ENCODE data around the gene MAP3K8.

The MAP3K8 gene

DNA sequence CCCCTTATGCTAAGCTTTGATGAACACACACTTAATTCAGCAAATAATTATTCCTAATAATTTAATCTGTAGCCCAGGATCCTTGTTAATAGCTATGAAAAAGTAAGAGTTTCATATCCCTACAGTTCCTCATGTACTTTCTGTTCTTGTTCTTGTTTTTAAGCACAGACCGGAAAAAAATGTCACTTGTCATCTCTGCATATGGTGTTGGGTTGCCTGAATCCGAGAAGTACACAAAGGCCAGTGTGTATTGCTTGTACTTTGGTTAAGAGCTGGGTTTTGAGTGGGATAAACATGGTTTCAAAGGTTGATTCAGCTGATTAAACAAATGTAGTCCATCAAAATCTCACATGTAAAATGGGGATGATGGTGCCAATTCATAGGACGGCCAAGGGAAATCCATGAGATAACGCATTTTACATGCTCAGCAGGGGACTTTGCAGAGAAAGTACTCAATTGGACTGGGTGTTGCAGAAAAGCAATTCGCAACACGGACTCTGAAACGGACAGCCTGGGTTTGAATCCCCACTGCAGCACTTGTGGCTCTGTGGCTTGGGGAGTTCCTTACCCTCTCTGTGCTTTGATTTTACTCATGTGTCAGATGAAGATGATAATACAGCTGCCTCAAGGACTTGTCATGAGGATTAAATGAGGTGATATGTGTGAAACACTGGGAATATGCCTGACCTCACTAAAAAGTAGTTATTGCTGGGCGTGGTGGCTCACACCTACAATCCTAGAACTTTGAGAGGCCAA lies 71.7 kb downstream of the MAP3K8 start:
- DNase-seq (ENCODE audit: low read depth): no peak
- TF ChIP-seq, protein P1, sequence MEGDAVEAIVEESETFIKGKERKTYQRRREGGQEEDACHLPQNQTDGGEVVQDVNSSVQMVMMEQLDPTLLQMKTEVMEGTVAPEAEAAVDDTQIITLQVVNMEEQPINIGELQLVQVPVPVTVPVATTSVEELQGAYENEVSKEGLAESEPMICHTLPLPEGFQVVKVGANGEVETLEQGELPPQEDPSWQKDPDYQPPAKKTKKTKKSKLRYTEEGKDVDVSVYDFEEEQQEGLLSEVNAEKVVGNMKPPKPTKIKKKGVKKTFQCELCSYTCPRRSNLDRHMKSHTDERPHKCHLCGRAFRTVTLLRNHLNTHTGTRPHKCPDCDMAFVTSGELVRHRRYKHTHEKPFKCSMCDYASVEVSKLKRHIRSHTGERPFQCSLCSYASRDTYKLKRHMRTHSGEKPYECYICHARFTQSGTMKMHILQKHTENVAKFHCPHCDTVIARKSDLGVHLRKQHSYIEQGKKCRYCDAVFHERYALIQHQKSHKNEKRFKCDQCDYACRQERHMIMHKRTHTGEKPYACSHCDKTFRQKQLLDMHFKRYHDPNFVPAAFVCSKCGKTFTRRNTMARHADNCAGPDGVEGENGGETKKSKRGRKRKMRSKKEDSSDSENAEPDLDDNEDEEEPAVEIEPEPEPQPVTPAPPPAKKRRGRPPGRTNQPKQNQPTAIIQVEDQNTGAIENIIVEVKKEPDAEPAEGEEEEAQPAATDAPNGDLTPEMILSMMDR (IDR thresholded peaks at IDR 0.05; ENCODE audit: low read depth, low read length, missing control alignments): no peak
- no peak overlapping the region for H3K4me3 ChIP-seq (ENCODE audit: low read depth, low read length)

DNA sequence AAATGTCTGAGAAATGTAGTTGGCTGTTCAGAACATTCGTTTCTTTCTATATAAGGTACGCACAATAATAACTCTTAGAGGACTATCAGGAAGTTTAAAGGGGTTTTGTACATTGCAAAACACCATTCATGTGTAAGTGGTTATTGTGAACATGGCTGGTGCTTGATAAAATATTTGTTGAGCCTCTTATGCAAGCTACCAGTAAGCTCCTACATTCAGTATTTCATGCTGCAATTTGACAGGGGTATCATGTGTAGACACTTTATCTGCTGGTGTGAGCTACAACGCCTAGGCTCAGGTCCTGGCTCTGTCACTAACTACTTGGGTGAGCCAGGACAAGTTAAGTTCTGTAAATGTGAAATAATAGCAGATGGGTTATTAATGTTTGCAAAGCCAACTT lies 75.5 kb downstream of the MAP3K8 start:
- TF ChIP-seq, protein P1 (IDR thresholded peaks at IDR 0.05; ENCODE audit: low read depth, low read length, missing control alignments): no peak
- DNase-seq (ENCODE audit: low read depth): no peak
- no peak overlapping the region for H3K4me3 ChIP-seq (ENCODE audit: low read depth, low read length)

DNA sequence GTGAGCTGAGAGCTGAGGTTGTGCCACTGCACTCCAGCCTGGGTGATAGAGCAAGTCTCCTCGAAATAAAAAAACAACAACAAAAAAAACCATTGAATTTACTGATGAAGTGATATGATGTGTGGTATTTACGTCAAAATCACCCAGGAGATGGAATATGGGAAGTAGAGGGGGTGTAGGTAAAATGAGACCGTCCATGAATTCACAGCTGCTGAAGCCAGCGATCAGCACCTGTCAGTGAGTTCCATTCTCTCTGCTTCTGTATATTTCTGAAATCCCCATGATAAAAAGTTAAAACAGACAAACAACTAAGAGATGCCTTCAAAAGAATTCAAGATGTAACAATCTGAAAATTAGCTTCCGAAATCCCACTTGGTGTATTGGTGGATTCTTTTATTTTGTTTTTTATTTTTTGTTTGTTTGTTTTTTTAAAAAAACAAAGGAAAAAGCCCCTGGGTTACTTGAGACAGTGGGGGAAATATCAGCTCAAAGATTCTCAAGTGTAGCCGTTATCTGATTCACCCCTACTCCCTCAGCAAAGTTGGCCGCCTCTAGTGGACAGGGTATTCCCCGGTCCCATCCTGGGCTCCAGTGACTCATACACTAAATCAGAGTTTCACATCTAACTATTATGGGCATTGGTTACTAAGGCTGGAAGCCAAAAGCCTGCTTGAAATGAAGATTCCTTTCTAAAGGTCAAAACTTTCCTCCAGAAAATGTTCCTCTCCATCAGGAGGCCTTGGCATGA lies 76.4 kb downstream of the MAP3K8 start:
- DNase-seq (ENCODE audit: low read depth): no peak
- no peak overlapping the region; the same call in 1 of the 2 replicates for H3K4me3 ChIP-seq (ENCODE audit: low read depth, low read length)
- TF ChIP-seq, protein P1 (IDR thresholded peaks at IDR 0.05; ENCODE audit: low read depth, low read length, missing control alignments): no peak

DNA sequence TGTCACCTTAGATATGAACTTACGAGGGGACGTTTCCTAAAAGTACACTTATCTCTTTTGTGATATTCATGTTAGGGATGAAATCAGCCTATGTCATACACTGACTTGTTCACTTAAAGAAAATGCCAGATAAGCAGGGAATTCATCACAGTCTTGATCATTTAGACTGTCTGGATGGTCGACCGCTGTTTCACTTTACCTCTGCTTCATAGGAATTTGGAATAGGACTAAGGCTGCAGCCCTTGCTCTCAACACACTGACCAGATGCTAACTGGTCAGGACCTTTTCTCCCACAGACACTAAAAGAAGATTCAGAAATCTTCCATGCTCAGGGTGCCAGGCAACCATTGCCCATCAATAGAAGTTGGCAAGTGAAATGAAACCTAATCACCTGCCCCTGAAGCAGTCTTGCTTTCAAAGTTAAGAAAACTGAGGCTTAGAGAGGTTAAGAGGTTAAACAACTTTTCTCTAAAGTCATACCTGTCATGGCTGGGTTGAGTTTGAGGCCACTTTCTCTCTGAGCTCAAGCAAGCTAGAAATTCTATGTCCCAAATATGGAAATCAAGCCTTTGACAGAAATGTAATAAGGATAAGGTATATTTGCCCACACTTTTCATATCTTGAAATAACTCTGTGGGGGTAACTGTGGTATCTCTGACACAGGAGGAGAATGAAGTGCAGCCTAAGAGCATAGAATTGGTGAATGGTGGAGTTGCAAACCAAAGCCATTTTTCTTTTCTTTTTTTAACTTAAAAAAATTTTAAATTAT lies 77.1 kb downstream of the MAP3K8 start:
- H3K4me3 ChIP-seq (ENCODE audit: low read depth, low read length): no peak overlapping the region
- TF ChIP-seq, protein P1 (IDR thresholded peaks at IDR 0.05; ENCODE audit: low read depth, low read length, missing control alignments): no peak

More for the DNA sequence above, 77.1 kb downstream of the MAP3K8 start:
- no peak for DNase-seq (ENCODE audit: low read depth)
